Gastroesophageal sphincter (tissue), 4 donors: ENCODE results near the gene FREM2. TPM values are rescaled to one million over a fixed set of nuclear protein-coding genes. Genes with fewer than 3 reads are reported as not detected.

Experiments used
- ATAC-seq: fragments of 150-250 bp; one replicate; pipeline ENCODE4 v1.9.1; 2016; ENCODE audit warnings: mild to moderate bottlenecking, moderate library complexity
- H3K27ac ChIP-seq, 4 donors: fragments of 200-600 bp; sonication (generic) in 3 of 4; 1 replicate in 3 of 4; 2 replicates in 1 of 4; pipeline ENCODE4 v1.5.1; 2016 to 2019
- H3K27me3 ChIP-seq: fragments of 200-600 bp; sonication (generic); one replicate; pipeline ENCODE4 v1.5.1; 2019
- H3K36me3 ChIP-seq, 2 donors: fragments of 200-600 bp; sonication (generic); one replicate each; pipeline ENCODE4 v1.5.1; 2019; ENCODE audit warnings: control low read depth in 1 of 2
- H3K4me1 ChIP-seq, 3 donors: fragments of 200-600 bp; sonication (generic); 1 replicate in 2 of 3; 2 replicates in 1 of 3; pipeline ENCODE4 v1.5.1; 2016 to 2019; ENCODE audit warnings: control low read depth in 2 of 3
- H3K4me3 ChIP-seq, 2 donors: fragments of 200-600 bp; sonication (generic); one replicate each; pipeline ENCODE4 v1.5.1; 2019; ENCODE audit warnings: mild to moderate bottlenecking in 1 of 2, moderate library complexity in 1 of 2
- H3K9me3 ChIP-seq, 3 donors: fragments of 200-600 bp; sonication (generic); one replicate each; pipeline ENCODE4 v1.5.1; 2017 to 2019; ENCODE audit warnings: control low read depth in 2 of 3
- EP300 ChIP-seq: sonication (generic); formaldehyde crosslinking; IDR thresholded peaks from one replicate; pipeline ENCODE4 v1.6.1; 2017; ENCODE audit warnings: antibody characterized with exemption, mild to moderate bottlenecking
- POLR2A ChIP-seq, 2 donors: fragments of 450-650 bp; IDR thresholded peaks; one replicate each; pipeline ENCODE4 v1.6.1; 2017; ENCODE audit warnings: antibody characterized with exemption in 2 of 2, mild to moderate bottlenecking in 2 of 2, moderate library complexity in 1 of 2
- POLR2AphosphoS5 ChIP-seq: sonication (generic); formaldehyde crosslinking; IDR thresholded peaks from one replicate; pipeline ENCODE4 v1.6.1; 2017; ENCODE audit warnings: antibody characterized with exemption
- WGBS, 2 donors: methylation state at CpG; one replicate each; pipeline ENCODE4 v1.1.5; 2018; ENCODE audit warnings: low coverage in 1 of 2; 5-methylcytosine and 5-hydroxymethylcytosine counted together
- total RNA-seq, 4 donors: library from RNA; depleted of rRNA; stranded (reverse); fragments of >200 nt; gene quantifications; one replicate each; pipeline ENCODE4 v1.1.0, GENCODE V29; 2016
- TF ChIP-seq, protein P1 (sequence below), 4 experiments: fragments of 200-600 bp in 2 of 4; fragments of 450-650 bp in 2 of 4; sonication (generic) in 1 of 4; IDR thresholded peaks; one replicate each; pipeline ENCODE4 v1.5.1; 2017 to 2019; ENCODE audit warnings: antibody characterized with exemption in 4 of 4, mild to moderate bottlenecking in 2 of 4, moderate library complexity in 2 of 4

FREM2 gene
- total RNA-seq, 4 donors from 2014 or later: 0.19 to 0.40 (median 0.27) TPM; not detected in 1

DNA sequence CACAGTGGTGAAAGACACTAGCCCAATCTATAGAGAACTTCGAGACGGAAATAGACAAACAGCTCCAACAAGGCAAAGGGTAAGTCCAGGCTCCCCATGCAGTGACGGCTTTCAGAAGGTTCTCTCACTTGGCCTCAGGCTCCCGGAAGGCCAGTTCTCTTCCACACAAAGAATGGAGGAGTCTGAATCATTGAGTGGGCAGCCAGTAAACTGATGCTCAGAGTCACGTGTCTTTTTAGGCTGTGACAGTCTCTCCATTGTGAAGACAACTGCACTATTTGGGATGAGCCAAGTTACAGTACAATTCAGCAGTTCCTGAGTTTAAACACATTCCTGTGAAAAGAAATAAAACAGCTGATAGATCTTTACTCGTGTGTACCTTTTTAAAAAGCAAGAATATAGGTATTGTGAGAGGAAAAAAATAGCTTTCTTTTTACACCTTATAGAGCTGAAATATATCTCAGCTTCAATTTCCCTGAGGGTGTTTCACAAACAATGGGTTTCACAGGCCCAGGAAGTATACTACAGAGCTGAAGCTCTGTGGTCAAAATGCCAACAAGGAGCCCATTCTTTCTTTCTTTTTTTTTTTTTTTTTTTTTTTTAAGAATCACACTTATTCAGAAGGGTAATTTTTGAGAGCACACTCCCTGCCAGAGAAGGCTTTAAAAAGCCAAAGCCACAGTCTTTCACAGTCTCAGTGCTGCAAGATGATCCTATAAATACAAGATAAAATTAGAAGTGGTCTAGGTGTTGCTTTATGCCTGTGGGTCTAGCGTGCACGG is 135.1 kb downstream of the FREM2 start:
- Histone ChIP-seq H3K4me3 (no peak overlapping the region), H3K4me1 (no peaks in the 10 kb centered on the region), H3K9me3 (no peaks in the 10 kb centered on the region), H3K36me3 (no peaks in the 10 kb centered on the region), H3K27ac (no peak overlapping the region), H3K27me3 (no peaks in the 10 kb centered on the region)
- WGBS, 2 donors: 42 to 65% methylated on average over 4 to 8 of the region's 8 CpGs
- no peak for ATAC-seq
- no peak for TF ChIP-seq EP300
- no peak for TF ChIP-seq POLR2A (IDR thresholded peaks at IDR 0.05)
- TF ChIP-seq, protein P1, sequence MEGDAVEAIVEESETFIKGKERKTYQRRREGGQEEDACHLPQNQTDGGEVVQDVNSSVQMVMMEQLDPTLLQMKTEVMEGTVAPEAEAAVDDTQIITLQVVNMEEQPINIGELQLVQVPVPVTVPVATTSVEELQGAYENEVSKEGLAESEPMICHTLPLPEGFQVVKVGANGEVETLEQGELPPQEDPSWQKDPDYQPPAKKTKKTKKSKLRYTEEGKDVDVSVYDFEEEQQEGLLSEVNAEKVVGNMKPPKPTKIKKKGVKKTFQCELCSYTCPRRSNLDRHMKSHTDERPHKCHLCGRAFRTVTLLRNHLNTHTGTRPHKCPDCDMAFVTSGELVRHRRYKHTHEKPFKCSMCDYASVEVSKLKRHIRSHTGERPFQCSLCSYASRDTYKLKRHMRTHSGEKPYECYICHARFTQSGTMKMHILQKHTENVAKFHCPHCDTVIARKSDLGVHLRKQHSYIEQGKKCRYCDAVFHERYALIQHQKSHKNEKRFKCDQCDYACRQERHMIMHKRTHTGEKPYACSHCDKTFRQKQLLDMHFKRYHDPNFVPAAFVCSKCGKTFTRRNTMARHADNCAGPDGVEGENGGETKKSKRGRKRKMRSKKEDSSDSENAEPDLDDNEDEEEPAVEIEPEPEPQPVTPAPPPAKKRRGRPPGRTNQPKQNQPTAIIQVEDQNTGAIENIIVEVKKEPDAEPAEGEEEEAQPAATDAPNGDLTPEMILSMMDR (IDR thresholded peaks at IDR 0.05): no peak
- TF ChIP-seq POLR2AphosphoS5: no peak

DNA sequence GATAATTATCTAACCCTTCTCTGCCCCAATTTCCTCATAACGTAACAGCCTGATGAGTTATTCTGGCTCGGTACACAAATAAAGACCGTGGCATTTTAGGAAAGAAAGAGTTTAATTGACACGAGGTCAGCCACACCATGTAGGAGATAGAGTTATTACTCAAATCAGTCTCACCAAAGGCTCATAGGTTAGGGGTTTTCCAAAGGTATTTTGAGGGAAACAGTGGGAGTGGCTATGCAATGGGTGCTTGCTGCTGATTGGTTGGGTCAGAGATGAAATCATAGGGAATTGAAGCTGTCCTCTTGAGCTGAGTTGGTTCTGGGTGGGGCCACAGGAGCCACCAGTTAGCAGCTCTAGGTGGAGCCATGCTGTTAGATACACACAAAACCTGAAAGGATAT is 137.5 kb downstream of the FREM2 start:
- TF ChIP-seq POLR2AphosphoS5 (no peak), EP300 (no peak), POLR2A (IDR thresholded peaks at IDR 0.05) (no peak)
- TF ChIP-seq, protein P1 (IDR thresholded peaks at IDR 0.05): no peak

DNA sequence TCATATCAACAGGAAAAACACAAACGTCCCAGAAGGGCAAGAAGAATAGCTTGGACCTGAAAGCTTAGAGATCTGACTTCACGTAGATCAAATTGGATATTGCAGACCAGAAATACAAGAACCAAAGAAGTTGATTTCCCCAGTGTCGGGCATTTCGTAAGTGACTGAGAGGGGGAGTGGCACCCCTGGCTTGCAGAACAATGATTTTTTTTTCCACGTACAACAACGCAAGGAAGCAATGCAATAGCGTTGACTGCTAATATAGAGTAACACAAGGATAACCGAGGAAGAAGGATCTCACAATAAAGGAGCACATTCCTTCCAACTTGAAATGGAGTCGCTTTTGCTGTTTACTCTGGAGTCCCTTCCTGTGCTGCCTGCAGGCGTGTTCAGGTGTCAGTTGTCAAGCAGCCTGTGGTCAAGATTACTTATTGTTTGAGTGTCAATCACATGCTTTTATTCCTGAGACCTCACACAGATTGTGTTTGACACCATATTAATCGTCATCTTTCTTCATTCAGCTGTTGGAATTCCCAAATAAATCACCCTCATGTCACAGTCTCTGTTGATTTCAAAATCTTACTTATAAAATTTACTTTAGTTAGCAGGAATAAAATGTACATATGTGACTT is 139.4 kb downstream of the FREM2 start:
- Histone ChIP-seq H3K4me1 (no peaks in the 10 kb centered on the region), H3K36me3 (no peaks in the 10 kb centered on the region), H3K4me3 (no peak overlapping the region), H3K27me3 (no peaks in the 10 kb centered on the region), H3K27ac (no peak overlapping the region), H3K9me3 (no peaks in the 10 kb centered on the region)
- 65 to 69% methylated on average over 11 of the region's 11 CpGs for WGBS, 2 donors
- TF ChIP-seq, protein P1 (IDR thresholded peaks at IDR 0.05): no peak
- no peak for TF ChIP-seq EP300
- no peak for ATAC-seq

More for the DNA sequence above, 137.5 kb downstream of the FREM2 start:
- Histone ChIP-seq H3K4me1 (no peaks in the 10 kb centered on the region), H3K4me3 (no peak overlapping the region), H3K27me3 (no peaks in the 10 kb centered on the region), H3K36me3 (no peaks in the 10 kb centered on the region), H3K27ac (no peak overlapping the region), H3K9me3 (no peaks in the 10 kb centered on the region)
- 81 to 93% methylated on average over 3 to 4 of the region's 4 CpGs for WGBS, 2 donors
- ATAC-seq: no peak

DNA sequence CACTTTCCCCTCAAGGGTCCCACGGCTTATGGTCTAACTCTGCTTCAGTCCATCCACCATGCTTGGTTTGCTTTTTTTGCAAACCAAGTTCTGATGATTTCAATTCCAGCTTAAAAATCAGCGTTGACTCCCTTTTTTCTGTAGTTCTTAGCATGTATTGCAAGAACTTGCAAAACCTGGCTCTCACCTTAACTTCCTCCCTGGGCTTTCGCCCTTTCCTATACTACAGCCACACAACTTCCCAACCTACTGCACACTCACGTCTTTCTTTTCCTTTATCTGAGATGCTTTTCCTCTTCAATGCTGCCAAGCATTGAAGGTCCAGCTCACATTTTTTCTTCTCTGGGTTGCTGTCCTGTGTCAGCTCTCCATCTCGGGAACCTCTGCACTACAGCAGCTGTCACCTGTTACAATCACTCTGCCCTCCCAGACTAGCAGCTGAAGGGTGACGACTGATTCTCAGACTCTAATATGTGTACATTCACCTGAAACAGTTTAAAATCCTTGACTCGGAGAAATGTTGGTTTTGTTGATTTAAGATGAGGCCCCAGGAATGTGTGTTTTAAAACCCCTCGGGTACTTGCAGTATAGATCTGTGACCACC is 143.7 kb downstream of the FREM2 start:
- no peaks in the 10 kb centered on the region for H3K27me3 ChIP-seq
- no peaks in the 10 kb centered on the region for H3K4me1 ChIP-seq
- TF ChIP-seq POLR2AphosphoS5 (no peak), EP300 (no peak), POLR2A (IDR thresholded peaks at IDR 0.05) (no peak)
- TF ChIP-seq, protein P1 (IDR thresholded peaks at IDR 0.05): no peak
- no peak overlapping the region for H3K27ac ChIP-seq
- no peak overlapping the region for H3K4me3 ChIP-seq
- 58 to 61% methylated on average over 8 of the region's 8 CpGs for WGBS, 2 donors
- H3K36me3 ChIP-seq: no peaks in the 10 kb centered on the region
- no peak for ATAC-seq
- no peaks in the 10 kb centered on the region for H3K9me3 ChIP-seq
